ENCODE data around the gene RRP12. TPM values are rescaled to one million over a fixed set of nuclear protein-coding genes. Genes with fewer than 3 reads are reported as not detected.
A peak's percentile ranks its signal among the peaks of the same experiment; 100 is the strongest.
"Not testable (repeated sequence)": the region's sequence is repeated elsewhere in the genome, so short reads cannot be mapped to it uniquely, and the experiment has no call there.

Gene RRP12
- total and polyA plus RNA-seq, 5 donors from 2014 or later = 5.1 to 82.0 (median 7.6) TPM

DNA sequence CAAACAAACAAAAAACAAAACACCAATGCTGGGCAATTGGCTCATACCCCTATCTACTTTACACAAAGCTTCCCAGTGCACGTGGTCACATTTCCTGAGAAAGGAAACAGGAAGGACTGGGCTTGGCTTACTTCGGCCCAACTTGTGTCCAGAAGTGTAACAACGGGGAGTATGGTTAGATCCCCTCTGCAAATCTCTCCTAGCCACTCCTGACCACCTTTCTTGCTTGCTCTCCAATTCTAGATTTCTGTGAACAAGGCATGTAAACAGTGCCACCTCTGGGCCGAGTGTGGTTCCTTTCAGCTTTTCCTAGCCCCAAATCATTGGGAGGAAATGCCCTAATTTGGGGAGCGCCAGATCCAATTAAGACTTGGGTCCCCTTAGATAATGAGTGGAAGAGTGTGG lies 45.6 kb downstream of the RRP12 start:
- ATAC-seq (ENCODE audit: low read depth in 2 of 2) = peak in 1 of 2 donors; percentile 38

DNA sequence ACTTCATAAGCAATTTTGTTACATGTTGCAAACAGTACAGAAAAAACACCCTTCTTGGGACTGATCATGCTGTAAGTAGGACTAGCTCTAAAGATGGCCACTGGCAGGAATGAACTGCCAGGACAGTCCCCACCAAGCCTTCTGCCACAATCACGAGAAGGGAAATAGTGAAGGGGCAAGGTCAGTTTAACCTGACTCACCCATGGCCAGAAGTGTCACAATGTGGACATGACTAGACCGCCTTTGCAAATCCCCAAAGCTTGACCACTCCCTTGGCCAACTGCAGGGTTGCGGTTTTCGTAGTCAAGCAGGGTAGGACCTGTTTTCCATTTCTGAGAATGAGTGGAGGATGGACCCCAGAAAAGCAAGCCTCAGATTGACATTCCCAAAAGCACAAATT lies 47.2 kb downstream of the RRP12 start:
- H3K27me3 ChIP-seq (ENCODE audit: control insufficient read depth, insufficient read depth, low read length) = no peaks in the 10 kb centered on the region
- no peak overlapping the region for H3K27ac ChIP-seq (ENCODE audit: insufficient read depth, low read length, poor library complexity, severe bottlenecking)
- H3K36me3 ChIP-seq (ENCODE audit: control insufficient read depth, insufficient read depth, low read length) = no peaks in the 10 kb centered on the region
- Mint-ChIP-seq H3K36me3 (peaks cover 14% of the 10 kb centered on the region), H3K27ac (peak overlapping the region in 1 of 3 donors; percentile 35), H3K4me3 (no peak overlapping the region), H3K27me3 (no peaks in the 10 kb centered on the region), H3K9me3 (no peaks in the 10 kb centered on the region), H3K4me1 (peaks cover 0 to 4% (median 0%) of the 10 kb centered on the region in 4 donors)
- H3K4me3 ChIP-seq (ENCODE audit: low read depth, low read length) = no peak overlapping the region
- no peak for ATAC-seq (ENCODE audit: low read depth in 2 of 2)
- no peaks in the 10 kb centered on the region for H3K9me3 ChIP-seq (ENCODE audit: control insufficient read depth in 2 of 2, low read length in 2 of 2)
- DNase-seq = no peak
- H3K4me1 ChIP-seq (ENCODE audit: control insufficient read depth, insufficient read depth, low read length, poor library complexity, severe bottlenecking) = no peaks in the 10 kb centered on the region

More for the DNA sequence above, 45.6 kb downstream of the RRP12 start:
- peaks cover 24% of the 10 kb centered on the region for H3K36me3 Mint-ChIP-seq
- peaks cover 0 to 4% (median 0%) of the 10 kb centered on the region in 4 donors for H3K4me1 Mint-ChIP-seq
- no peaks in the 10 kb centered on the region for H3K9me3 ChIP-seq (ENCODE audit: control insufficient read depth in 2 of 2, low read length in 2 of 2)
- H3K4me3 Mint-ChIP-seq = no peak overlapping the region
- no peaks in the 10 kb centered on the region for H3K27me3 Mint-ChIP-seq
- no peaks in the 10 kb centered on the region for H3K36me3 ChIP-seq (ENCODE audit: control insufficient read depth, insufficient read depth, low read length)
- peak in 2 of 3 donors; percentile 24 to 37 for DNase-seq
- no peaks in the 10 kb centered on the region for H3K27me3 ChIP-seq (ENCODE audit: control insufficient read depth, insufficient read depth, low read length)
- no peaks in the 10 kb centered on the region for H3K4me1 ChIP-seq (ENCODE audit: control insufficient read depth, insufficient read depth, low read length, poor library complexity, severe bottlenecking)
- peak overlapping the region; percentile 36 to 80 (median 79) for H3K27ac Mint-ChIP-seq
- H3K4me3 ChIP-seq (ENCODE audit: low read depth, low read length) = no peak overlapping the region
- no peak overlapping the region for H3K27ac ChIP-seq (ENCODE audit: insufficient read depth, low read length, poor library complexity, severe bottlenecking)
- H3K9me3 Mint-ChIP-seq = no peaks in the 10 kb centered on the region

DNA sequence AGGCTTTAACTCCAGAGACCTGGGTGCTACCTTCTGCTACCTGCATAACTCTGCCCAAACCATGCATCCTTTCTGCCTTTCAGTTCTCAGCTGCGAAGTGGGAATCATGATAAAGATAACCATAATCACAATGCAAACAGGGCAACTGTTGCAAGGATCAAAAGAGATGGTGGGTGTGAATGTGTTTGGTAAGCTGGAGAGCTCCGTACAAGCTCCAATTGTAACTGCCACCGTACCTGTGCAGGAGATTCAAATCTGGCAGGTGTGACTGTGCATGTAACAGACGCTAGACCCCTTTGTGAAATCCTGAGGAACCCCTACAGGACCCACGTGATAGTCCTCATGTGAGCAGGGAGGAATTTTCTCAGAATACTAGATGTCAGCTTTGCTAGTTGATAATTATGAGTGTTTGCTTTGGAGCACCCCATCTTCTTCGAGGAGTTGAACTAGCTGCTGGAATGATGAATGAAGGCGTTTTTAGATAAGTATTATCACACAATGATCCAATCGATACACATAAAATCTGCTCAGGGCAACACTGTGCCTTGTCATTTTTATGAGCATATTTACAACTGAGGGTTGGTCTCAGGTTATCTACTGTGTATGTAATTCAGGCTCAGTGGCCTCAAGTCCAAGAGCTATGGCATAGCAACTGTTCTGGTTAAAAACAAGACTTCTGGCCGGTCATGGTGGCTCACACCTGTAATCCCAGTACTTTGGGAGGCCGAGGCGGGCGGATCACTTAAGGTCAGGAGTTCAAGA lies 51.2 kb downstream of the RRP12 start:
- no peaks in the 10 kb centered on the region for H3K9me3 Mint-ChIP-seq
- no peak overlapping the region for H3K4me3 Mint-ChIP-seq
- ATAC-seq (ENCODE audit: low read depth in 2 of 2) (no peak), DNase-seq (no peak)
- no peaks in the 10 kb centered on the region for H3K36me3 ChIP-seq (ENCODE audit: control insufficient read depth, insufficient read depth, low read length)
- no peaks in the 10 kb centered on the region for H3K27me3 Mint-ChIP-seq
- no peaks in the 10 kb centered on the region for H3K4me1 ChIP-seq (ENCODE audit: control insufficient read depth, insufficient read depth, low read length, poor library complexity, severe bottlenecking)
- H3K9me3 ChIP-seq (ENCODE audit: control insufficient read depth in 2 of 2, low read length in 2 of 2) = no peaks in the 10 kb centered on the region
- H3K27me3 ChIP-seq (ENCODE audit: control insufficient read depth, insufficient read depth, low read length) = no peaks in the 10 kb centered on the region
- no peaks in the 10 kb centered on the region for H3K4me1 Mint-ChIP-seq
- no peaks in the 10 kb centered on the region for H3K36me3 Mint-ChIP-seq
- H3K4me3 ChIP-seq (ENCODE audit: low read depth, low read length) = no peak overlapping the region
- H3K27ac ChIP-seq (ENCODE audit: insufficient read depth, low read length, poor library complexity, severe bottlenecking) = no peak overlapping the region
- H3K27ac Mint-ChIP-seq = no peak overlapping the region

DNA sequence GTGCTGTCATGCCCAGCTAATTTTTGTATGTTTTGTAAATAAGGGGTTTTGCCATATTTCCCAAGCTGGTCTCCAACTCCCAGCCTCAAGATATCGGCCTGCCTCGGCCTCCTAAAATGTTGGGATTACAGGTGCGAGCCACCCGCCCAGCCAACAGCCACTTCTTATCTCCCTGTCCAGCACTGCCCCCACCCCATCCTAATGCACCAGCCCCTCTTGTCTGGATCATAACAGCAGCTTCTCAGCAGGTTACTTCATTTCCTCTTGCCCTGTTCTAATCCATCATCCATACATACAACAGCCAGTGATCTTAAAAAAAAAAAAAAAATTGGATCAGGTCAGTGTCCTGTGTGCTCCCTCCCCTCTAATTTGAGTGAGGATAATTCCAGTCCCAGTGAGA lies 53.8 kb downstream of the RRP12 start:
- H3K27me3 Mint-ChIP-seq = peaks cover 4% of the 10 kb centered on the region
- H3K27ac Mint-ChIP-seq = no peak overlapping the region
- DNase-seq (no peak), ATAC-seq (ENCODE audit: low read depth in 2 of 2) (no peak)
- H3K36me3 Mint-ChIP-seq = peaks cover 4% of the 10 kb centered on the region
- Histone ChIP-seq H3K4me3 (ENCODE audit: low read depth, low read length) (no peak overlapping the region), H3K36me3 (ENCODE audit: control insufficient read depth, insufficient read depth, low read length) (no peaks in the 10 kb centered on the region), H3K4me1 (ENCODE audit: control insufficient read depth, insufficient read depth, low read length, poor library complexity, severe bottlenecking) (no peaks in the 10 kb centered on the region), H3K27ac (ENCODE audit: insufficient read depth, low read length, poor library complexity, severe bottlenecking) (no peak overlapping the region), H3K9me3 (ENCODE audit: control insufficient read depth in 2 of 2, low read length in 2 of 2) (no peaks in the 10 kb centered on the region), H3K27me3 (ENCODE audit: control insufficient read depth, insufficient read depth, low read length) (no peaks in the 10 kb centered on the region)
- no peaks in the 10 kb centered on the region for H3K4me1 Mint-ChIP-seq
- H3K9me3 Mint-ChIP-seq = no peaks in the 10 kb centered on the region
- no peak overlapping the region for H3K4me3 Mint-ChIP-seq

DNA sequence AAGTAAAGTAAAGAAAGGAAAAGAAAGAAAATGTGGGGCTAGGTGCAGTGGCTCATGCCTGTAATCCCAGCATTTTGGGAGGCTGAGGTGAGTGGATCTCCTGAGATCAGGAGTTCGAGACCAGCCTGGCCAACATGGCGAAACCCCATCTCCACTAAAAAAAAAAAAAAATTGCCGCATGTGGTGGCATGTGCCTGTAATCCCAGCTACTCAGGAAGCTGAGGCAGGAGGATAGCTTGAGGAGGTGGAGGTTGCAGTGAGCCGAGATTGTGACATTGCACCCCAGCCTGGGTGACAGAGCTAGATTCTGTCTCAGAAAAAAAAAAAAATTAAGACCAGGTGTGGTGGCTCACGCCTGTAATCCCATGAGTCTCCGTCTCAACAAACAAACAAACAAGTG lies 57.5 kb downstream of the RRP12 start:
- H3K27me3 Mint-ChIP-seq; H3K27me3 ChIP-seq (ENCODE audit: control insufficient read depth, insufficient read depth, low read length); H3K4me3 ChIP-seq (ENCODE audit: low read depth, low read length); H3K27ac Mint-ChIP-seq; H3K4me1 ChIP-seq (ENCODE audit: control insufficient read depth, insufficient read depth, low read length, poor library complexity, severe bottlenecking); ATAC-seq (ENCODE audit: low read depth in 2 of 2); H3K9me3 ChIP-seq (ENCODE audit: control insufficient read depth in 2 of 2, low read length in 2 of 2); H3K36me3 ChIP-seq (ENCODE audit: control insufficient read depth, insufficient read depth, low read length); DNase-seq; H3K27ac ChIP-seq (ENCODE audit: insufficient read depth, low read length, poor library complexity, severe bottlenecking); H3K36me3 Mint-ChIP-seq; H3K4me1 Mint-ChIP-seq; H3K4me3 Mint-ChIP-seq; H3K9me3 Mint-ChIP-seq: not testable (repeated sequence)

DNA sequence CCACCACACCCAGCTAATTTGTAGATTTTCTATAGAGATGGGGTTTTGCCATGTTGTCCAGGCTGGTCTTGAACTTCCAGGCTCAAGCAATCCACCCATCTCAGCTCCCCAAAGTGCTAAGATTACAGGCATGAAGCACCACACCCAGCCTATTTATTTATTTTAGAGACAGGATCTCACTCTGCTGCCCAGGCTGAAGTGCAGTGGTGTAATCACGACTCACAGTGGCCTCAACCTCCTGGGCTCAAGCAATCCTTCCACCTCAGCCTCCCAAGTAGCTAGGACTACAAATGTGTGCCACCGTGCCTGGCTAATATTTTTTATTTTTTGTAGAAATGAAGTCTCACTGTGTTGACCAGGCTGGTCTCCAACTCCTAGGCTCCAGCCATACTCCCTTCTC lies 59.7 kb downstream of the RRP12 start:
- no peaks in the 10 kb centered on the region for H3K4me1 Mint-ChIP-seq
- H3K4me3 ChIP-seq (ENCODE audit: low read depth, low read length) = no peak overlapping the region

DNA sequence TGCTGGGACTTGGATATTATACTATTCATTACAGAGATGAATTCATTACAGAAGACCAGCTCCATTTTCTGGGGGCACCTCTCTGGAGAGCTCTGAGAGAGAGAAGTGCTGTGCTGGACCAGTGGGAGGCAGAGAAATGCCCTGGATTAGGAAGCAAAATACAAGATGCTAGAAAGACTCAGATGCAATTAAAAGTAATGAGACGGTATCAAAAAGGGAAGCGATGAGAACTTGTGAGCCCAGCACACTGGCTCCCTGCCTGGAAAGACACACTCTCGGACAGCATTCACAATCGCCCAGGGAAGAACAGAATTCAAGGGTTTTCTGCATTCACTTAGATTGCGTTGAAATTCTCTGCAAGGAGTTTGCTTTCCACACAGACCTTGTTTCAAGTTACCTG lies 63.1 kb downstream of the RRP12 start:
- H3K4me3 ChIP-seq (ENCODE audit: low read depth, low read length) = no peak overlapping the region
- no peak overlapping the region for H3K27ac ChIP-seq (ENCODE audit: insufficient read depth, low read length, poor library complexity, severe bottlenecking)
- peaks cover 21% of the 10 kb centered on the region for H3K27me3 Mint-ChIP-seq
- peaks cover 5% of the 10 kb centered on the region for H3K27me3 ChIP-seq (ENCODE audit: control insufficient read depth, insufficient read depth, low read length)
- H3K27ac Mint-ChIP-seq = no peak overlapping the region
- peaks cover 0 to 14% (median 8%) of the 10 kb centered on the region in 4 donors for H3K4me1 Mint-ChIP-seq
- H3K36me3 ChIP-seq (ENCODE audit: control insufficient read depth, insufficient read depth, low read length) = no peaks in the 10 kb centered on the region
- no peaks in the 10 kb centered on the region for H3K9me3 Mint-ChIP-seq
- DNase-seq (no peak), ATAC-seq (ENCODE audit: low read depth in 2 of 2) (no peak)
- H3K4me1 ChIP-seq (ENCODE audit: control insufficient read depth, insufficient read depth, low read length, poor library complexity, severe bottlenecking) = peaks cover 17% of the 10 kb centered on the region
- H3K4me3 Mint-ChIP-seq = no peak overlapping the region
- H3K36me3 Mint-ChIP-seq = peaks cover 5% of the 10 kb centered on the region
- no peaks in the 10 kb centered on the region for H3K9me3 ChIP-seq (ENCODE audit: control insufficient read depth in 2 of 2, low read length in 2 of 2)

More for the DNA sequence above, 59.7 kb downstream of the RRP12 start:
- H3K27ac Mint-ChIP-seq = no peak overlapping the region
- Histone ChIP-seq H3K4me1 (ENCODE audit: control insufficient read depth, insufficient read depth, low read length, poor library complexity, severe bottlenecking) (no peaks in the 10 kb centered on the region), H3K27me3 (ENCODE audit: control insufficient read depth, insufficient read depth, low read length) (peaks cover 3% of the 10 kb centered on the region), H3K9me3 (ENCODE audit: control insufficient read depth in 2 of 2, low read length in 2 of 2) (no peaks in the 10 kb centered on the region), H3K36me3 (ENCODE audit: control insufficient read depth, insufficient read depth, low read length) (no peaks in the 10 kb centered on the region), H3K27ac (ENCODE audit: insufficient read depth, low read length, poor library complexity, severe bottlenecking) (no peak overlapping the region)
- no peak for ATAC-seq (ENCODE audit: low read depth in 2 of 2)
- H3K27me3 Mint-ChIP-seq = peaks cover 18% of the 10 kb centered on the region
- H3K4me3 Mint-ChIP-seq = peak overlapping the region in 1 of 4 donors; percentile 24
- H3K36me3 Mint-ChIP-seq = peaks cover 4% of the 10 kb centered on the region
- no peak for DNase-seq
- no peaks in the 10 kb centered on the region for H3K9me3 Mint-ChIP-seq

Measured in CD4-positive, CD25-positive, alpha-beta regulatory T cell (primary cell).